ENCODE measurements around the gene CALHM5.

The CALHM5 gene

DNA sequence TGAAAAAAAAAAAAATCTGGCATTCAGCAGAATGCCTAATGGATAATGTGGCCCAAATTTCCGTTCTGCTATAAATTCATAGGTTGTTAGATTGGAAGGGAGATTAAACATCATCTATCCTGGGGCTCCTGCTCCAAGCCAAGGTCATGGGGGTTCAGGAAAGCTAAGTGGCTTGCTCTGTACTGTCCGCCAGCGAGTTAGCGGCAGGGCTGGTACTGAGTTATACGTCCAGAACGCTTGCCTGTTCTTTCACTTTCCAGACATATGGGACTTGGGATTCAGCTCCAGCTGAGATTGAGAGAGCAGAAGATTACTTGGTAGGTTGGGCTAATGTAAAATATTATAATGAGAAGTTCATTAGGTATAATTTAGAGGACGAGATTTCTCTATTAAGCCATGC lies 60.7 kb downstream of the CALHM5 start:
- H3K4me3 ChIP-seq (ENCODE audit: low read length), result peak overlapping the region; percentile 97
- peak overlapping the region; percentile 70 for H3K4me2 ChIP-seq (ENCODE audit: low read depth, low read length)
- no peaks in the 10 kb centered on the region for H4K20me1 ChIP-seq (ENCODE audit: insufficient read depth, low read length)
- peak overlapping the region; percentile 86; the same call in 1 of the 2 replicates for H3K27ac ChIP-seq (ENCODE audit: low read length)
- no peaks in the 10 kb centered on the region for H3K9me2 ChIP-seq (replicated peaks; ENCODE audit: insufficient read depth, low read length)
- TF ChIP-seq EZH2 (optimal IDR thresholded peaks at IDR 0.05; ENCODE audit: low read depth, low read length), result no peak
- H3K36me3 ChIP-seq (replicated peaks; ENCODE audit: insufficient read depth, low read length), result no peaks in the 10 kb centered on the region
- peaks cover 8% of the 10 kb centered on the region for H3F3A ChIP-seq (ENCODE audit: insufficient read depth, low read length)
- peaks cover 67% of the 10 kb centered on the region for H3K79me2 ChIP-seq (ENCODE audit: low read length)
- H3K4me1 ChIP-seq (ENCODE audit: low read length), result peaks cover 13% of the 10 kb centered on the region
- H2AFZ ChIP-seq (ENCODE audit: low read length), result peak overlapping the region; percentile 89
- DNase-seq, result peak; percentile 29
- H3K27me3 ChIP-seq (replicated peaks; ENCODE audit: insufficient read depth, low read length), result no peaks in the 10 kb centered on the region
- no peaks in the 10 kb centered on the region for H3K9me3 ChIP-seq (replicated peaks; ENCODE audit: insufficient read depth, low read length)
- H3K9ac ChIP-seq (ENCODE audit: low read length), result peak overlapping the region; percentile 92
